HG03565 (cell line): ENCODE data around the gene SLC25A24.
"Not testable (repeated sequence)": the region's sequence is repeated elsewhere in the genome, so short reads cannot be mapped to it uniquely, and the experiment has no call there.

Source experiments
- ATAC-seq: cut with Tn5 transposase; IDR thresholded peaks from one replicate; pipeline ENCODE4 v1.9.1; 2021; ENCODE audit warnings: mild to moderate bottlenecking, moderate library complexity; ENCODE audit not compliant: unreplicated experiment

Gene SLC25A24

GRCh38 chr1:108199781-108200686, at the start of gene SLC25A24:
TSS of gene SLC25A24 (minus strand) at chr1:108200343. CDS start at chr1:108200138, 205 bp downstream.
- peak; percentile 68 for ATAC-seq

DNA sequence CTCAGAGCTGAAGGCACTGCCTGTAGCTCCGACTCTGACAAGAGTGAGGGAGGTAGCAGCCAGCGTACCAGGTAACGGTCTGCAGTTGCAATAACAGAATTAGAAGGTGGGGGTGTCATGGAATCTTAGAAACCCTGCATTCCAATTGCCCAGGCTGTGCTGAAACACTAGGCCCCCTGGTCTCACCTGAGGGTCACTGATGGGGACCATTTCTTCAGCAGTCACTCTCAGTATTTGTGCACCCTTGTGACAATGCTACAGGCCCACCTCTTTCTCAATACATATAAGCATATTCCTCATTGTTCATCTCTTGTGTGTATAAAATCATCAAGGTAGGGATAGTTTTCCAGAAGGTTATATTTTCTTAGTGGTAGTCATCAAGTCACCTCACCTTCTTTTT, 43.8 kb upstream of the SLC25A24 start, which contains the start of gene NBPF4:
Gene NBPF4 (minus strand): TSS at position 101 of the 400 bp plus-strand sequence. CDS start 315 bp downstream, outside the sequence.
- ATAC-seq: not testable (repeated sequence)

DNA sequence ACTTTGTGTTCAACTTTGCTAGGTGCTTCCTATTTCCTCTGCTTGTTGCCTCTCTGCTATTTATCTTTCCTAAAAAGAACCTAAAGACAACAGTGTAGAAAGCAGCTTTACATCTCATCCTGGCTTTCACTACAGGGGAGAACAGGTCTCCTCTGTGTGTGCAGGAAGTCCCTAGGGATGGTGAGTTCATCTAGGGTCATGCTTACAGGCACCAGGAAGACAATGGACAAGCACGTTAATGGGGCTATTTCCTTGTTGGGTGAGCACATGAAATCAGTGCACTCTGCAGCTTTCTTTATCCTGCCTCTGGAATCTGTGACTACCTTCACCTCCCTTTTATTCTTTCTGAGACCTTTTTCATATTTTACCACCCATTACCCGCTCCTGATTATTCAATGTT, 39.3 kb upstream of the SLC25A24 start:
- ATAC-seq: not testable (repeated sequence)

GRCh38 chr1:108235308-108235707, 35.2 kb upstream of the SLC25A24 start:
- not testable (repeated sequence) for ATAC-seq

GRCh38 chr1:108232183-108232582, 32.0 kb upstream of the SLC25A24 start:
- not testable (repeated sequence) for ATAC-seq

DNA sequence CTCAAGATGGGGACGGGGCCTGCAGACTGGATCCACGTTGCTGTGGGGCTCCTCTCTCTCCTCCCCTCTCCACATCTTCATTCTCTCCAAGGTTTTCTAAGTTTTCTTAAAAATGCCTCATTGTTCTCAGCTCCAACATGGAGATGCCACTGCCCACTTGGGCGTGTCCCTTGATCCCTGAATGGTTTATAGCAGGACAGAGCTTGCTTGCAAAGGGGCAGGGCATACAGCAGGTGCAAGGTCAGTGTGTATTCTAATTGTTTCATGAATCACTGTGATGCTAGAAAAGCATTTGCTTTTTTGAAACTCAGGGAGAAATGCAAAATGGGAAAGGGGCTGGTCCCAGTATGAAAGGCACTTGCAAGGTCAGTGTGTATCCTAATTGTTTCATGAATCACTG, 29.8 kb upstream of the SLC25A24 start:
- ATAC-seq: not testable (repeated sequence)

DNA sequence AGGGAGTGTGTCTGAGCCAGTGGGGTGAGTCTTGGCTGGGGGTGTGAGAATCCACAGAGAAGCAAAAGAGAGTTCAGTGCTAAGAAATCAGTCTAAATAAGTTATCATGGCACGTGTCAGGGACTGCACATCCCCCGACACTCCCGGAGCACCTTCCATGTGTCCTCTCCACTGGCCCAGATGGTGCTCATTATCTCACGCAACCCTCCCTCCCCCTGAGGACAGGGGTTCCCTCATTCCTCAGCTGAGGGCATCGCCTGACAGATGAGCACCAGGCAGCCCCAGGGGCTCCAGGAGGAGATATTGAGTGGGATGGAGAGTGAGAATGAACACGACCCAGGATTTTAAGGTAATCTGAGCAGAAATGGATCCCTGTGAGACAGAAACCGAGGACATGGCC, 27.6 kb upstream of the SLC25A24 start:
- not testable (repeated sequence) for ATAC-seq

DNA sequence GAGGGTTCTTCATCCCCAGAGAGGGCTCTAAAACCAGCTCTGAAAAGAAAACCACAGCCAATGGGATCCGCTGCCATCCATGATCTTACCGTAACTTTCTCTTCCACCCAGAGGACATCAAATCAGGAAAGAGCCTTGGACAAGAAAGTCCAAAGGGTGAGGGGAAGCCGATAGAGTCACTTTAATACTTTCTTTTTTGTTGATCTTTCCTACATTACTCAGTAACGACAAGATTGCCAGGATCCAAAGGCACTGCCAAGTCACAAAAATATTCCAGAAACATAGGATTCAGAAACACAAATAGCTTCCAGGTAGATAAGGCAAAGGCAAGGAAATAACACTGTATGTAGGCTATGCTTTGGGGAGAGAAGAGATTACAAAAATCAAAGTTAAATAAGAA, 26.7 kb upstream of the SLC25A24 start:
- not testable (repeated sequence) for ATAC-seq

GRCh38 chr1:108223226-108223625, 23.1 kb upstream of the SLC25A24 start:
- ATAC-seq: not testable (repeated sequence)

DNA sequence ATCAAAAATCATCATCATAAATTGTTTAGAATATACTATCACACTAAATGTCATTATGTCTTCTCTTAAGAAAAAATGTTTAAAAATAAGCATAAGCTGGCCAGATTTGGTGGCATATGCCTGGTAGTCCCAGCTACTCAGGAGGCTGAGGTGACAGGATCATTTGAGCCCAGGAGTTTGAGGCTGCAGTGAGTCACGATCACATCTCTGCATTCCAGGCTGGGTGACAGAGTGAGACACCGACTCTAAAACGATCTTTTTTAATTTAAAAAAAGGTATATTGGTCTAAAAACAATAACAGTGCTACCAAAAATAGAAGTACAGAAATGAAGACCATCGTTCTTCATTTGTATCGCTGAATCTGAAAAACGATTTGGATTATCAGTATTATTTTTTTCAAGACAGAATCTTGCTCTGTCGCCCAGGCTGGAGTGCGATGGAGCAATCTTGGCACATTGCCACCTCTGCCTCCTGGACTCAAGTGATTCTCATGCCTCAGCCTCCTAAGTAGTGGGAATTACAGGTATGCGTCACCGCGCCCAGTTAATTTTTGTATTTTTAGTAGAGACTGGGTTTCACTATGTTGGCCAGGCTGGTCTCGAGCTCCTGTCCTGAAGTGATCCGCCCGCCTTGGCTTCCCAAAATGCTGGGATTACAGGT, 17.5 kb upstream of the SLC25A24 start:
- ATAC-seq: not testable (repeated sequence)

DNA sequence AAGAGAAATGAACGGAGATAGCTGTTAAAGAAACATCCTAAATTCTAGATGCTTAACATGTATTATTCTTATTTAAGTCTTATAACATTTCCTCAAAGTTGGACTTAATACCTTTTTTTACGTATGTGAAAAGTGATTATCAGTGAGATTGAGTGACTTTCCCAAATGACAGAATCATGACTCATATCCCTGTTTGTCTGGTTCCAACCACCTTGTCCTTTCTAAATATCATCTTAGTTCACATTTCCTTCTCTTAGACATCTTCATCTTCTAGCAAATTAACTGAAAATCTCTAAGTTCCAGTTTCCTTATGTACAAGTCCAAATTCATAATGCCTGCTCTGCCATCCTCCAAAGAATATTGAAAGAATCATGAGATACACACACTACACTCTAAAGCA, 16.9 kb upstream of the SLC25A24 start:
- not testable (repeated sequence) for ATAC-seq

DNA sequence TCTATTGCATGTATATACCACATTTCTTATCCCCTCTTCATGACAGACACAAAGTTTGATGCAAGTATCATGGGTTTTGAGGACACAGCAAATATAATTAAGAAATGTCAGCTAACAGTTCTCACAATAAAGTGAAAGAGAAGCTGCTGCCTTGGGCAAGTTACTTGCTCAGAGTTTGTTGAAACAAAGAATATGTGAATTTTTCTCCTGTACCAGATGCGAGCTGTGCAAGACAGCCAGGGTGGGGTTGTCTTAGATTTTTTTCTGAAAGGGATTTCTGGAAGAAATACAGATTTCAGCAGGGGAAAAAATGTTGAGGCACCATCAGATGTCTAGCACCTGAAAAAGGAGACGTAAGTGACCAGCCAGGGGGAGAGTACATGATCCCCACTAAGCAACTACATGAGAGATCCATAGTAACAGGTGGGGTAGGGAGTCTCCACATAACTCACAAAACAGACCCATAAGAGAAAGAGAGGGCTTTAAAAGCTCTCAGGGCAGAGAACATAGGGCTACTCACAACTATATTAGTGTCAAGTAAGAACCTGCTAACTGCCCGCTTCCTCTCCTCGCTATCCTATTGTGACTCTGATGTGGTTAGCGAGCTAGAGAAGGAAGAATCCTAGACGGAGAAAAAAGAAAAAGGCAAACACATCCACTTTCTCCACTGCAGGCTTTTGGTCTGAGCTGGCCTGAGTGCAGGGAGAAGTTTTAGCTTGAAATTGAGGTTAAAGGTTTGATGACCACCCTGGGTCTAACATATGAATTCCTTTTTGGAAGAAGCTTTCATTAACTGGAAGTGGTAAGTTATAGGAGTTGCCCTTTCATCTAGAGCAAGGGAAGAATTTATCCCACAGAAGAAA, 16.1 kb upstream of the SLC25A24 start:
- not testable (repeated sequence) for ATAC-seq

DNA sequence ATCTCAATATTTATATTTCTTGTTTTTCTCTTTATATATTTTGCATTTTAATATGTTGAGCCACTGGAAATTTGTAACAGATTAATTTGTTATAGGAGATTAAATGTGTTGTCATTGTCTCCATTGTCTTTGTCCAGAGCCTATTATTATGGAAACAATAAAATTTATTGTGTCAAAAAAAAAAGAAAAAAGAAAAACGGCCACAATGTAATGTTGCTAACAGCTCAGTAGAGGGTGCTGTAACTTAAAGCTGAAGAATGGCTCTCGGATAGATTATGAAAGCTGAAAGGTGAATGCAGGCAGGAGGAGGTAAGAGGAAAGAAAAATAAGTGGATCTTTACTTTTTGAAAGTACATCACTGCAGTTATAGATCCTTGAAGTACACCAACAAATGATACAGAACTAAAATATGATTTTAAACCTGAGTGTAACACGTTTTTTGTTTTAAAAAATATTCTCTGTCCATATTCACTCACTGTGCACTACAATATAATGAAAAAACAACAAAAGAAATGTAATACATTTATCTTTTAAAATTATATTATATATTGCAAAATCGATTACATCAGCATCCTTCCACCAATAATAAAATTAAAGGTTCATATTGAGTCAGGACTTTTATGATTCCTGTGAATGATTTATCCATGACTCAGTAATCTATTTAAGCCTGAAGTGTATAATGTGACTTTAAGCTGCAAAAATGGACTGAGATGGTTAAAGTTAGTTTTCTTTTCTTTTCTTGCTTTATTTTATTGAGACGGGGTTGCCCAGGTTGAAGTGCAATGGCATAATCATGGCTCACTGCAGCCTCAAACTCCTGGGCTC, 14.7 kb upstream of the SLC25A24 start:
- ATAC-seq: peak; percentile 59

DNA sequence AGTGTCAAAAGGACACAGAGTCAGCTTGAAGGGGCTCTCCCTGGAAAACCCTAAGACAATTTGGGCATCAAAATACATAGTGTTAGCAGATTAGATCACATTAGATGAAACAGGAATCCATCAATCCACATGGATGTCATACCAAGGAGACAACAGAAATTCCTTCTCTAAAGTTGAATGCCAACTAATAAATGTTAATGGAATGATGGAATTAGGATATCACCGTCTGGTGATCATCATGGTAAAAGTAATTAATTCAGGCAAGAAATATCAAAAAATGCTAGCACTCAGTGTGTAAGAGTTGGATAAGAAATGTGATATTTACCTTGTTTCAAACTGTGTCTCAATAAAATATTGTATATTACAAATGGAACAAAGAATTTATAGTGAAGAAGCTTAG, 10.9 kb upstream of the SLC25A24 start:
- no peak for ATAC-seq

DNA sequence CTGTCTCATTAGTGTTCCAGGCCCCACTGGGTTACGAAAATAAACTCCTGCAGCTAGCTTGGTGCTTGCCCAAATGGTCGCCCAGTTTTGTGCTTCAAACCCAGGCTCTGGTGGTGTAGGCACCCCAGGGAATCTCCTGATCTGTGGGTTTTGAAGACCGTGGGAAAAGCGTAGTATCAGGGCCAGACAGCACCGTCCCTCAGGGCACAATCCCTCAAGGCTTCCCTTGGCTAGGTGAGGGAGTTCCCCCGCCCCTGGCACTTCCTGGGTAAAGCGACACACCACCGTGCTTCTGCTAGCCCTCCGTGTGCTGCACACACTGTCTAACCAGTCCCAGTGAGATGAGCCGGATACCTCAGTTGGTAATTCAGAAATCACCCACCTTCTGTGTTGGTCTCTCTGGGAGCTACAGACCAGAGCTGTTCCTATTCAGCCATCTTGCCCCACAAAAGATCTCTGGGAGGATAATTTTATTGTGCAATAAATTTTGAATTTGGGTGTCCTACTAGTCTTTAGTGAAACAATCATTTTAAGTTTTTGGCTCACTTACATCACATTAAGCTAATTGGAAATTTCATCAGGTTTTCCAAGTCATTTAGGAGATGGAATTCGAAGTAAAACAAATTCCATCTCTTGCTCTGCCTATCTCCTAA, 9.4 kb upstream of the SLC25A24 start:
- no peak for ATAC-seq

GRCh38 chr1:108208724-108209446, 8.7 kb upstream of the SLC25A24 start:
- ATAC-seq: no peak

DNA sequence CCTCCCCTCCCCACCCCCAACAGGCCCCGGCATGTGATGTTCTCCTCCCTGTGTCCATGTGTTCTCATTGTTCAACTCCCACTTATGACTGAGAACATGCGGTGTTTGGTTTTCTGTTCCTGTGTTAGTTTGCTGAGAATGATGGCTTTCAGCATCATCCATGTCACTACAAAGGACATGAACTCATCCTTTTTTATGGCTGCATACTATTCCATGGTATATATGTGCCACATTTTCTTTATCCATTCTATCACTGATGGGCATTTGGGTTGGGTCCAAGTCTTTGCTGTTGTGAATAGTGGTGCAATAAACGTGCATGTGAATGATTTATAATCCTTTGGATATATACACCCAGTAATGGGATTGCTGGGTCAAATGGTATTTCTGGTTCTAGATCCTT, 3.4 kb upstream of the SLC25A24 start:
- not testable (repeated sequence) for ATAC-seq

DNA sequence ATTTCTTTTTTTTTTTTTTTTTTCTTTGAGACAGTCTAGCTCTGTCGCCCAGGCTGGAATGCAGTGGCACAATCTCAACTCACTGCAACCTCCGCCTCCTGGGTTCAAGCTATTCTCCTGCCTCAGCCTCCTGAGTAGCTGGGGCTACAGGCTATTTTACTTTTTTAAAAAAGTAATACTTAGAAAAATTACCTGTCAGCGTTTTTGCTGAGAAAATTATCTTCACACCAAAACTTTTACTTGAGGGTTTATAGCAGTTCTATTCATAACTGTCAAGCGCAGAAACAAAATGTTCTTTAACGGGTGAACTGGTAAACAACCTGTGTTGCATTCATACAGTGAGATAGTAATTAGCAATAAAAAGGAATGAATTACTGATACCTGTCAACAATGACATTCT, 1.5 kb upstream of the SLC25A24 start:
- no peak for ATAC-seq

DNA sequence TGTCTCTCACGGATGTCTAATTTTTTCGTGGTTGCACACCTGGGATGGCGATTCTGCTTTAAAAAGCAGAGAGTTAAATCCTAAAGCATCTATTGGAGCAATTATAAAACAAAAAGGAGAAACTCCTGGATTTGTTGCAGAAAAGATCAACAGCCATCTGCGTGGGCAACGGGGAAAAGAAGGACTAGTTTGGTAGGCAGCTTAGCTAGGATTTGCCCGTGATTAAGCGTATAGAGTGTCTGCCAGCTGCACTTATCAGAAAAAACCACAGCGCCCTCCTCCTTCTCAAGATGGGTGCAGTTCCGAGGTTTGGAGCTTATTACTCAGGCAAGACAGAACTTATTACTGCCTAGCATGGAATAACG, 526 bp upstream of the SLC25A24 start:
- no peak for ATAC-seq
